A673 (cell line): ENCODE measurements around the gene CDH23.

Experiments
- CTCF ChIP-seq: fragments of 300-800, 200-600 bp; sonication (generic); conservative IDR thresholded peaks from 2 replicates; pipeline ENCODE4 v1.5.1; 2017; ENCODE audit warnings: low read depth, mild to moderate bottlenecking, antibody characterized with exemption, low read length, moderate library complexity, mixed read lengths
- EZH2 ChIP-seq: fragments of 200-600 bp; sonication (generic); IDR thresholded peaks from 2 replicates; pipeline ENCODE4 v1.6.1; 2017; ENCODE audit warnings: borderline replicate concordance, low read depth, mild to moderate bottlenecking, mixed read lengths, antibody characterized with exemption, low read length; ENCODE audit not compliant: poor library complexity, severe bottlenecking

DNA sequence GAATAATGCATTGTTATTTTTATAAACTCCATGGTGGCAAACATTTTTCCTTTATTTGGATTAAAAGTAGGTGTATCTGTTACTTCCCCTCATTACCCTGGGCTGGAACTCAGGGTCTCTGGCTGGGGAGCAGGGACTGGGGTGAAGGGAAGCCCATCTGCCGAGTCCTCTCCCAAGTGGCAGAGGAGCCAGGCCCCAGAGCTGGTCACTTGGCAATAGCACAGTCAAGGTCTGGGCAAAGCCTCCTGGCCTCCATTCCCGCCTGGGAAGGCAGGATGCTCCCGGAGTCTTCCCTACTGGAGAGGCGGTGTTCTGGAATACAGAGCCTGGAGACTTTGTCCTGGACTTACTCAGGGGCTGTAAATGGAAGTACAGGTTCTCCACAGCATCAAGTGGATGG, 76.2 kb downstream of the CDH23 start:
- no peak for TF ChIP-seq CTCF
- TF ChIP-seq EZH2 = no peak
